Stimulated activated CD8-positive, alpha-beta memory T cell treated with anti-CD3 and anti-CD28 coated beads, Interleukin-7, amount 100 ng/mL, for 4 hours (primary cell): ENCODE results near the gene MTA1.
A peak's percentile ranks its signal among the peaks of the same experiment; 100 is the strongest.

Experiments
- DNase-seq, 2 donors: peaks; one replicate each; pipeline ENCODE4 v3.0.0-alpha.2; 2020; ENCODE audit warnings: low read depth in 2 of 2

Gene MTA1

DNA sequence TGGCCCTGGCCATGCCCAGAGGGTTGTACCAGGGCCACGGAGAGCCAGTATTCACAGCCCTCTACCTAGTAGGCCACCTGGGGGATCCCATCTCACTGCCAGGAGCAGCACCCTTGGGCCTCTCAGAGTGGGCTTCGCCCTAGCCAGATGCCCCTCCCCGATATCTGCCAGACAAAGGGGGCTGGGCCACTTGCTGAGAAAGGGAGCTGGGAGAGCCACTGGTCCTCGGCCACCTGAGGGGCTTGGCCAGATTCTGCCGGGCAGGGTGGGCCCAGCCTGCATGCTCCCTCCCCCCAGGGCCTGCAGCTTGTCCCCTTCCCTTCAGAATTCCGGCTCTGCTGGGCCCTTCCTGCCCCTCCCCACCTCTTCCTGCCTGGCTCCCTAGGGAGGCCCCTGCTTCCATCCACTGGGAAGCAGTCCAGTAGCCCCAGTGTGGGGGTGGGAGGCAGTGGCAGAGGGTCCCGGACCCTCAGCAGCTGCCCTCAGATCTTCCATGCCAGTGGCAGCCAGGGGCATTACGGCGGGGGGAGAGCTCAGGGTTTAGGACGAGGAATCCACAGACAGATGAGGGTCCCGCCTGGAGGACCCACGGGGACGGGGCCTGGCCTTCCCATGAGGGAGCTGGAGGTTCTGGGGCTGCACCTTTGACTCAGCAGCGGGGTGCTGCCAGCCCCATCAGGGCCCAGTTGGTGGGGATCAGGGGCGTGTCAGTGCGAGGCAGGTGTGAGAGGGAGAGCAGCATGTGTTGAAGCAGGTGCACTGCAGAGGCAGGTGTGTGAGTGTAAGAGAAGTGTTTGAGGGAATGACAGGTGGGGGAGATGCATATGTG is 57.4 kb downstream of the MTA1 start:
- no peak for DNase-seq

DNA sequence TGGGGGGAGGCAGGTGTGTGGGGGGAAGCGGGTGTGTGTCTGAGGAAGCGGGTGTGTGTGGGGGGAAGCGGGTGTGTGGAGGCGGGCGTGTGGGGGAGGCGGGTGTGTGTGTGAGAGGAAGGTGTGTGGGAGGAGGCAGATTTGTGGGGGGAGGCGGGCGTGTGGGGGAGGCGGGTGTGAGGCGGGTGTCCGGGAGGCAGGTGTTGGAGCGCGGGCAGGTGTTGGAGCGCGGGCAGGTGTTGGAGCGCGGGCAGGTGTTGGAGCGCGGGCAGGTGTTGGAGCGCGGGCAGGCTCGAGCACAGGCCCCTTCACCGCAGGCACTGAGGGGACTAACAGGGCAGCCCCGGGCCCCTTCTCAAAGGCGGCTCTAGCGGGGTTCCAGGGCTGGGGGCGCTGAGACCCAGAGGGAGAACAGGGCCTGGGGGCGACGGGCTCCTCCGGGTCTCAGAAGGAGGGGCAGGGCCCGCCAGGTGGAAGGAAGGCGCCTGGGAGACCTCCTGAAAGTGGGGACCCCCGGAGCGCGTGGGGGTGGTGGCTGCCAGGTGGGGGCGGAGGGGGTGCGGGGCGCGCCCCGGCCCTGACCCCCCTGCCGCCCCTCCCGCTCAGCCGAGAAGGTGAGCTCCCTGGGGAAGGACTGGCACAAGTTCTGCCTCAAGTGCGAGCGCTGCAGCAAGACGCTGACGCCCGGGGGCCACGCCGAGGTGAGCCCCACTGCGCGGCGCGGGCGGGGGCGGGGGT is 58.2 kb downstream of the MTA1 start:
- peak; percentile 39 to 42 for DNase-seq

DNA sequence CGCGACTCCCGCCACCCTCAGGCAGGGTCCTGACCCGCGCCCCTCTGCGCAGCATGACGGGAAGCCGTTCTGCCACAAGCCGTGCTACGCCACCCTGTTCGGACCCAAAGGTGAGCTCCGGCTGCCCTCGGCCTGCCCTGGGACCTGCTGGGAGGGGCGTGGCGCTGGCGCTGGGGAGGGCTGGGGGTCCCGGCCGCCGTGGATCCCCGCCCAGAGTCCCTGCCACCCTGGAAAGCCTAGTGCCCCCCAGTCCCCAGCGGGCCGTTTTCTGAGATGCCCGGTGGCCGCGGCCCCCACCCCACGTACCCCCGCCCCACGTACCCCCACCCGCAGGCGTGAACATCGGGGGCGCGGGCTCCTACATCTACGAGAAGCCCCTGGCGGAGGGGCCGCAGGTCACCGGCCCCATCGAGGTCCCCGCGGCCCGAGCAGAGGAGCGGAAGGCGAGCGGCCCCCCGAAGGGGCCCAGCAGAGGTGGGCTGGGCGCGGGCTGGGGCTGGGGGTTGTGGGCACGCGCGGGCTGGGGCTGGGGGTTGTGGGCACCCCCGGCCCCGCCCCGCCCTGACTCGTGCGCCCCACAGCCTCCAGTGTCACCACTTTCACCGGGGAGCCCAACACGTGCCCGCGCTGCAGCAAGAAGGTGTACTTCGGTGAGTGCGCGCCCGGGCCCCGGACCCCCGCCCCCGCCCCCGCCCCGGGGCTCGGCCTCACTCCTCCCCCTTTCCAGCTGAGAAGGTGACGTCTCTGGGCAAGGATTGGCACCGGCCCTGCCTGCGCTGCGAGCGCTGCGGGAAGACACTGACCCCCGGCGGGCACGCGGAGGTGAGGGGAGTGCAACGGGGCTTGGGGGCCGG is 59.0 kb downstream of the MTA1 start:
- DNase-seq, result no peak

DNA sequence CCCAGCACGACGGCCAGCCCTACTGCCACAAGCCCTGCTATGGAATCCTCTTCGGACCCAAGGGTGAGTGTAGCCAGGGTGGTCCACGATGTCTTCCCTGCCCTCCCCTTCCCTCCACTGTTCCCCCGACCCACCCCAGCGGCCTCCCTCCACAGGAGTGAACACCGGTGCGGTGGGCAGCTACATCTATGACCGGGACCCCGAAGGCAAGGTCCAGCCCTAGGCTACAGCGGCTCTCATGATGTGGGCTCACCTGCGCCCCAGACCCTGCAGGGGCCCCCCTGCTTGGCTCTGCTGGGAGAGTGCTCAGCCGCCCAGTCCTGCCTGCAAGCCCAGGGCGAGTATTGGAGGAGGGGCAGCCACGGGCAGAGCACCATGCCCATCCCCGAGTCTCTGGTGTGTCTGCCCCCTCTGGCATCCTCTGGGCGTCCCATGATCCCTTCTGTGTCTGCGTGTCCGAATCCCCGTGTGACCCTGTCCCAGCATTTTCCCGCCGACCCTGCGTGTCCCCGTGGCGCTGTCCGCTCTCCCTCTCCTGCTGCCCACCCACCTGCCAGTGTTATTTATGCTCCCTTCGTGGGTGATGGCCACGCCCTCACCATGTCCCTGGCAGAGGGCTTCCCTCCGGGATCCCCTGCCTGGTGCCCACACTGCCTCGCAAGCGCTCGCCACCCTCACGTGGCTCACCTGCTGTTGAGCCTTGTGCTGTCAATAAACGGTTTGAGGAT is 60.0 kb downstream of the MTA1 start:
- DNase-seq, result no peak

DNA sequence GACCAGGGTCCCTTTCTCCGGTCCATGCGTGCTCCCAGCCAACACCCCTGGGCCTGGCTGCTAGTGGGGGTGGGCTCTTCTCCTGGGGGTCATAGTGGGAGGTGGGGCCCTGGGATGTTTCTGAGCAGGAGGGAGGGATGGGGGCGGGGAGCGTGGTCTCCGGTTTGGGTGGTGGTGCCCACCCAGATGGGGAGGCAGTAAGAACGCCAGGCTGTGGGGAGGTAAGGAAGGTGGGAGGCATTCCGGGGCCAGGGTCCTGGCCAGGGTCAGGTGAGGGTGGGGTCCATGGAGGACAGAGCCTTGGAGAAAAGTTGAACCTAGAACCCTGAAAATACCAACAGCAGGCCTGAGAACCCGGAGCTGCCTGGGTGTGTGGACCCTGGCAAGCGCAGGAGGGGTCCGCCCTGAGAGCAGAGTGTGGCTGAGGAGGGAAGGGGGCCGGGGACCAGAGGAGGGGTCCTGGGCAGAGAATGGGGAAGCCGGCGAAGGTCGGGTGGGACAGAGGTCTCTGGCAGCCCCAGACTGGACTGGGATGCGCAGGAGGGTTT is 60.6 kb downstream of the MTA1 start:
- no peak for DNase-seq

DNA sequence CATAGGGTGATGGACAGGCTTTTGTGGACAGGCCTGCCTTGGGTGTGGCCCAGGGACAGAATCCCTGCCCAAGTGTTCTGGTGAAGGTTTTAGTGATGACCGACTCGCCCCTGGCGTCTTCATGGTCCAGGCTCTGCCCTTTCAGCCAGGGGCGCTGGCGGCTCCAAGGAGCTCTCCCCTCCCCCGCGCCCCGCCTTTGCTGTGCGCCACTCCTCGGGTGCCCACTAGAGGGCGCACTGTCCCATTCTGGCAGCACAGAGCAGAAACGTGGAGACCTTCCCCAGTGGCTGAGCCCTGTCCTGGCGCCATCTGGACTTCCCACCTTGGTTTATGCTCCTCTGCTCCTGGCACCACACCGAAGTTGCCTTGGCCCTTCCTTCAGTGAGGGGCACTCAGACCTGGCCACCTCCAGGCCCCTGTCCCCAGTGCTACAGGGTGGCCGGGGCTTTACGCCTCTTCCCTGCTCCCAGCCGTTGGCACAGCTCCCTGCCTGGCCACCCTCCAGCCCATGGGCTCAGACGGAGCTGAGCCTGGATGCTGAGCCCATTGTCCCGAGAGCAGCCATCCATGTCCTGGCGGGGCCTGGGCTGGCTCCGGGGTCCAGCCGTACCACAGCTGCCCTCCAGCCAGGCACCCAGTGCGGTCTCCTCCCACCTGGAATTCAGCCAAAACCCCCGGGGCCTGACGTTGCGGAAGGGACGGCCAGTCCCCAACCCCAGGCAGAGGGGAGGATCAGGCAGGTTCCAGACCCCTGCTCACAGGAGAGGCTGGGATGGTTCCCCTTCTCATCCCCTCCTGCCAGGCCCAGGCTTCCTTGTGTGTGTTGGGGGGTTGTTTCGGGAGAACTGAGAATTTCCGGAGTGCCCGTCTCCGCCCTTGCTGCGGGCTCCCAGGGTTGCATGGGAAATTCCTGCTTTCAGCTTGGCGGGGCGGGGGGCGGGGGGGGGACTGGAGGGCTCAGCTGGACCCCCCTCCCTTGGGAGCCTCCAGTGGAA is 61.5 kb downstream of the MTA1 start:
- DNase-seq, result peak; percentile 71 to 75

DNA sequence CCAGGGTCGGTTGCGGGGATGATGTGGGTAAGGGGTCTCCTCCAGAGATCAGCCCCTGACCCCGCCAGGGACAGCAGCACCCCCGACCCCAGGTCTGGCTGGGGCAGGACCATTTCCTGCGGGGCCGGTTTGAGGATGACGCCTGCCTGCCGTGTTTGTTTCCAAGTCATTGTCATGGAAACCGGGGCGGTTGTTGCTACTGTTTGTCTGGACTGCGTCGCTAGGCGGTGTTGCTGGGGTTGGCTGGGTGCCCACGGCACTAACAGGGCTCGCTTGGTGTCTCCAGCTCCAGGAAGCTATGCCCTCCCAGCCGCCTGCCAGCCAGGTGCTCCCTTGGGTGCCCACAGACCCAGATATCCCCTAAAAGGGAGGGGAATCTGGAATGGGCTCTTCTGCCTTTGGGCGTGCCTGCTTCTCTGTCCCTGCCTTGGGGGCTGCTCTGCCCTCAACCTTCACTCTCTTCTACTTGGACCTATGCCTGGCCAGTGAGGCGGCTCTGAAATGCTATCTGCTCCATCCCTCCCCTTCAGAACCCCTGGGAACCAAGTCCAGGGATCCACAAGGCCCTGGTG is 62.3 kb downstream of the MTA1 start:
- DNase-seq, result peak; percentile 83 to 87

DNA sequence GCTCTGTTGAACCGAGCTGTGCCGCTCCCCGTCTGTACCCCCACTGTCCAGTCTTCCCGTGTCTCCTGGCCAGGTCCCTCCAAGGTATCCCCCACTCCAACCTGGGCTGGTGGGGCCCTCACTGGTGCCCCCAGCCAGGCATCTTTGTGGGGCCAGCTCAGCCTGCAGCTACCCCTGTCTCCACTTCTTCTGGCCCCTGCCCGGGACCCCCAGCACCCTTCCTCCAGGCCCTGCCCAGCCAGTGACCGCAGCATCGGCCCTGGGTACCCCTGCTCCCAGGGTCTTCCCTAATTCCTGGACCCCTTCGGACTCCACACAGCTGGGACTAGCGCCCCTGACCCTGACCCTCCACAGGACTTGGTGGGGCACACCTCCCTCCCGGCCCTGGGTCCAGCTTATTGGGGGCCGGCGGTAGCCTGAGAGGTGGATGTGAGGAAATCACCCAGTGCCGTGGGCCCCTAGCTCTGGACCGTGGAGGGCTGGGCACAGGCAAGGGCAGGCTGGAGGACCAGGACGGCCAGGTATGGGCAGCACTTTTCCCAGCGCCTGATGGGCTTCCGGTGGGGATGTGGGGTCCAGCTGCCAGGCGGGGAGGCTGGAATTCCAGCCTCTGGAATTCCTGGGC is 63.0 kb downstream of the MTA1 start:
- DNase-seq, result no peak

DNA sequence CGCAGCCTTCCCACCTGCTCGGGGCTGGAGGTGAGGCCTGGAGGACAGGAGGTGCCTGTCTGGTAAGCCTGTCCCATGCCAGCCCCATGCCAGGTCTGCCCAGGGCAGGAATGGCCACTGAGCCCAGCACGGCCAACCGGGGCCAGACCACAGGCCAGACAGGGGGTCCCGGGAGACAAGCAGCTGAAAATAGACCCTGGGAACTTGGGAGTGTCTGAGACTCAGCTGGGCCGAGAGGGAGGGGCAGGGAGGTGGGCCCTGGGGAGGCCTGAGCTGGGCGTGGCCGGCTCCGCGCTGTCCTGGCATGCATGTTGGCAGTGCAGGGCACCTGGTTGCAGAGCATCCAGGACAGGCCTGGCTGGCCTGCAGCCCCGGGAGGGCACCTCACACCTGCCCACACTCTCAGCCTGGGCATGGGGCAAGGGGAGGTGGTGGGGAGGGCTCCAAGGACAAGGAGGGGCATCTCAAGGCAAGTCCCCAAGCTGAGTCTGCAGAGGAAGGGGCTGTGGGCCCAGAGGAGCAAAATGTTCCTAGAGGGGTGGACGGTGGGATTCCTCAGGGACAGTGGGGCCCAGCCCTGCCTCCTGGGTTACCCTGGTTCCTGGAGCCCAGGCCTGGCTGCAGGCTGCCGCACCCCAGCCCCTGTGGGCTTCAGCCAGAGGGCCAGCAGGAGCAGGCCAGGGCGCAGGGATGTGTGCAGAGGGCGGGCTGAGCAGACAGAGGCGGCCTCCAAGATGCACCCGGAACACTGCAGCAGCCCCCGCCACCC is 63.9 kb downstream of the MTA1 start:
- DNase-seq, result no peak

DNA sequence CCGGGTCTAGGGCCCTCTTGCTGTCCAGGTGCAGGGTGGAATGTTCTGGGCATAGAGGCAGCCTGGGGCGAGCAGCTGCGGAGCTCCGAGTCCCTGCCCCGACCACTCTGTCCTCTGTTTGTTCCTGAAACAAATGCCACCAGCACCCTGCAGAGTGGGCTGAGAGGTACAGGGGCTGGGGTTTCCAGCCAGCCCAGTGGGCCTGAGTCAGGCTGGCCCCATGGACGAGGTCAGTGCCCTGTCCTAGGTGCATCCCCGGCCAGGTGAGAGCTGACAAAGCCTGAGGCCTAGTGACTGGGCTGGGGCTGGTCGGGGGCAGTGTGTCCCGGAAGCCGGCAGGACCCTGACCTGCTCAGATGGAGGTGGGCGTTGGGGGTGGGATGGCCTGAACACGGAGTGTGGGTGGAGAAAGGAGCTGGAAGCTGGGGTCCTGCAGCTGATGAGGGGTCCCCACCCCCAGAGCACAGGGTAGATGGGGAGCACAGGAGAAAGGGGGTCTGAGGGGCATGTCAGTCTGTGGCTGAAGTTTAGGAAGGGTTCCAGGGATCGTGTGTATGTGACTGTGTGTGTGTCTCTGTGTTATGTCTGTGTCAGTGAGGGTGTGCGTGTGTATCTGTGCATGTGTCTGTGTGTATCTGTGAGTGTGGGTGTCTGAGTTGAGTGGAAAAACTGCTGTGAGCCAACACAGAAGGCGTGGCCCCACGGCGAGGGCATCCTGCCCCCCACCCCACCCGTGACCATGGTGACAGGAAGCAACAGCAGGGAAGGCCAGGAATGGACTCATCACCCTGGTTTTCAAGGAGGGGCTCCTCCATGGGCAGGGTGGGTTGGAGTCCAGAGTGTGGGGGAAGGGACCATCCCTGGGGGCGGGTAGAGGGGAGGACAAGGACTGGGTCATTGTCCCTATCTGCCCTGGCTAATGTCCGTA is 64.7 kb downstream of the MTA1 start:
- peak; percentile 45 to 54 for DNase-seq

DNA sequence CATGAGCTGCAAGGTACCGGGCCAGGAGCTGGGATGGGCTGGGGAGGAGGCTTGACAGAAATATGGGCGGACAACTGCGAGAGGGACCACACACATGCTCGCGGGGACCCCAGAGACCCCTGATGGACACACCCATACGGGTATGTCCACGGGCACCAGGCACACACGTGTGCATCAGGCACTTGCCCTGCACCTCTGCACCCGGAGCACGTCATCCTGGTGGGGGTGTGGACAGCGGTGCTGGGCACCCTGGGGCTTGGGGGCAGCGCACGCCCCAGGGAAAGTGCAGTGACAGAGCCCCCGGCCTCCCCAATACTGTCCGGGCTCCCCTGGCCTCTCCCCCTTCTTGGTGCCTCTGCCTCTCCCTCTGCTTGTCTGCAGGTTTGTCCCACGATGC is 65.4 kb downstream of the MTA1 start:
- DNase-seq, result no peak

DNA sequence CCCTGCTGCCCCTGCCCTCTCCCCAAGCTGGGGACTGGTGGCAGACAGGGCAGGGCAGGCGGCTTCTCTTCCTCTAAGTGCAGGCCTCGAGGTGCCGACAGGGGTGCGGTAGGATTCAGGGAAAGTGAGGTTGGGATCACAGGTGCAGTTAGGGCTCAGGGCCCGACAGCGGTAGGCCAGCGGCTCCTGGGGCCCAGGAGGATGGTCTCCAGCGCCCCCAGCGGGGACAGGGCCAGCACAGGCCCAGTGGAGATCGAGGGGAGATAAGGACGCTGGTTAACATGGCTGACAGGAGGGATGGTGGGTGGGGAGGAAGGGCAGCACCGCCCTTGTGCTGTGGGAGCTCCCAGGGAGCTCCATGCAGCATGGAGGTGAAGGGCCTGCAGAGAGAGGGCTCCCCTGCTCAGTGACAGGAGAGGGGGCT is 66.1 kb downstream of the MTA1 start:
- no peak for DNase-seq

DNA sequence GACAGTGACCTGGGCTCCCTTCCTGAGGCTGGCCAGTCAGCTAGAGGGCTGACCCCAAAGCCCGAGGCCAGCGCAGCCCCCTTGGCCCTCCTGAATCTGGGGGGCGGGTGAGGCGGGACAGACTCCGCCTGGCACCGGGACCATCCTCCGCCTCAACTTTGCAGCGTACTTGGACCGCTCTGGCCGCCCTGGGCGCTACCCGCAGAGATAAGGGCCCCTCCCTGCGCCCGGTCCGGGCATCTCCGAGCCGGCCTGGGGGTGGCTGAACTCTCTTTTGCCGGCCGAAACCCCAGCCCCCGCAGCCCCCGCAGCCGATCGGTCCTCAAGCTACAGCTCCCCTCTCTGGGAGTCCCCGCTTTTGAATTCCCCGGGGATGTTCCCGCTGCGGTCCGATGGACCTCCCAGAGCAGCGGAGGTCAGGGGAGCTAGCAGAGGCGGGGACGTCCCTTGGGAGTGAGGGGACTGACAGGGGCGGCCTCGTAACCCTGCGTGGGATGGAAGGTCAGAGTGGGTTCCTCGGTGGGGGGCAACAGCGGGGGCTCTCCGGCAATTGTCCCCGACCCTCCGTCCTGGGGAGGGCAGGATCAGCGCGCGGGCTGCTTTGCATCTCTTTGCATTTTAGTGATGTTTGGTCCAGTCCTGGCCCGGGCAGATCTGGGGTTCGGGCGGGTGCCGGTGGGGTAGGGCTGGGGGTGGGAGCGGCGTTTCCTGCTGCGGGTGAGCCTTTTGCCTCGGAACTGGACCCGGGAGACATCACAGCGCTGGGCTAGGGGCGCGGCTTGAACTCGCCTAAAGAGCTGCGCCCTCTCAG is 66.7 kb downstream of the MTA1 start, which contains the start of gene CRIP1:
TSS of gene CRIP1 (plus strand) at position 724 of the 811 bp plus-strand sequence. CDS start 374 bp downstream, outside the sequence.
- DNase-seq, result no peak

DNA sequence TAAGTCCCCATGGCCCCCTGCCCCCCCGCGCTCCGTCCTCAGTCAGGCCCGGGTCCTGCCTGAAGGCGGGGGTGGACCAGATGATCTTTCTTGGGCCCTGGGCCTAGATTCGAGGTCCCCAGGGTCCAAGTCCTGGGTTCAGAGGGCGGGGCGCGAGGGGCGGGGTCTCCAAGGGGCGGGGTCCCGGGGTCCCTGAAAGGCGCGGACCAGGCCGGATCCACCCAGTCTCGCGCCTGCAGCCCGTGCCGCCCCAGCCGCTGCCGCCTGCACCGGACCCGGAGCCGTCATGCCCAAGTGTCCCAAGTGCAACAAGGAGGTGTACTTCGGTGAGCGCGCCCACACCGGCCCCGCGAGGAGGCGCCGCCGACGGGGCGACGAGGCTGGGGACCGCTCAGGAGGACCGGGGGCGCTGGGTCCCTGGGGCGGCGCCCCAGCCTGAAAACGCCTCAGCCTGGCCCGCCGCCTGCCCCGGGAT is 67.4 kb downstream of the MTA1 start:
- peak in 1 of 2 donors; percentile 45 for DNase-seq

DNA sequence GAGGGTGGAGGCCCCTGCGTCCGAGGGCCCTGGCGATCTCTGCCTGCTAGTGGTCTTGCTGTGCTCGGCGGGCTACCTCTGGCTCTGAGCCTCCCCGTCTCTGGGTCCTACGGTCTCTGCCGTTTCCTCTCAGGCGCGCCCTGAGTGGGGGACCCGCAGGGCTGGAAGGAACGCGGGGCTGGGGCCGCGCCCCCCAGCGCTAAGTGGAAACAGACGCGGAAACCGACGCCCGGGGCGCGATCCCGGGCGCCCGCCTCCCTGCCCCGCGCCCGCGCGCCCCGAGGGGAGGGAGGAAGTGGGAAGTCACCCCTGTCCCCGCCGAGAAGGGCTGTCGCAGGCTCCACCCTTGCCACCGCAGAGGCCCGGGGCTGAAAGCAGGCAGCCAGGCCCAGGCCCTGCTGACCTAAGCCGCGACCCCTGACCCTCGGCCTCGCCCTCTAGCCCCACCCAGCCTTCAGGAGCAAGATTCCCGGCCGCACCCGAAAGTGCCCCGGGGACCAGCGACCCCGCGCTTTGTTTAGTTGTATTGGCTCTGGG is 67.9 kb downstream of the MTA1 start:
- peak; percentile 44 to 66 for DNase-seq
